Bronchial epithelial cell (primary cell): ENCODE results near the gene NBAS. TPM values are rescaled to one million over a fixed set of nuclear protein-coding genes. Genes with fewer than 3 reads are reported as not detected.

Source experiments
- DNase-seq: peaks from one replicate; pipeline ENCODE4 v3.0.0-alpha.2; 2010; ENCODE audit warnings: low read depth
- FAIRE-seq: peaks from 2 replicates; lab custom pipeline; 2011; peaks lifted over from hg19 to GRCh38; lab: Jason Lieb, UNC
- H3K27me3 ChIP-seq: 2 replicates; pipeline ENCODE4 v1.5.1; 2011; ENCODE audit warnings: low read length; ENCODE audit not compliant: control insufficient read depth, insufficient read depth
- H3K36me3 ChIP-seq: 2 replicates; pipeline ENCODE4 v1.5.1; 2011; ENCODE audit warnings: low read length; ENCODE audit not compliant: control insufficient read depth, insufficient read depth
- H3K4me3 ChIP-seq: 2 replicates; pipeline ENCODE4 v1.5.1; 2011; ENCODE audit warnings: mild to moderate bottlenecking, low read depth, low read length, control low read depth
- CTCF ChIP-seq: IDR thresholded peaks from 2 replicates; pipeline ENCODE4 v1.5.1; 2011; ENCODE audit warnings: mild to moderate bottlenecking, moderate library complexity, low read length, control low read depth, inconsistent platforms; ENCODE audit not compliant: insufficient read depth, severe bottlenecking
- total RNA-seq: library from RNA; depleted of rRNA; stranded (reverse); fragments of >200 nt; gene quantifications from 2 replicates; pipeline ENCODE4 v1.2.1, GENCODE V29; 2014

The NBAS gene
- total RNA-seq, 1 donor from 2014 or later = 78.2 TPM

DNA sequence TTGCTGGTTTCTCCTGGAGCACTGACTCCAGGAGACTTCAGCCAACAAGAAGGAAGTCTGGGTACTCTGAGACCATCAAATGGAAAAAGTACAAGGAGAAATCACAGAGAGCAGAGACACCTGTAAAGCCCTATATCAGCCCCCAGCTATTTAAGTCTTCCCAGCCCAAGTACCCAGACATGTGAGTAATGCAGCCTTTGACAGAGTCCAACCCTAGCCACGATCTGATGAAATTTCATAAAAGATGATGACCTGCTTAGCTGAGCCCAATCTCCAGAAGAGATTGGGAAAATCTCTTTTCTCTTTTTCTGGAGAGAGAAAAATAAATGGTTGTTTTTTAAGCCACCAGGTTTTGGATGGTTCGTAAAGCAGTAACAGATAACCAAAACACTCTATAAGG, 196.6 kb downstream of the NBAS start:
- Histone ChIP-seq H3K27me3 (no peaks in the 10 kb centered on the region), H3K4me3 (no peak overlapping the region), H3K36me3 (peaks cover 1% of the 10 kb centered on the region)
- no peak for TF ChIP-seq CTCF
- DNase-seq (peak; percentile 16), FAIRE-seq (no peak)

- DNase-seq (no peak), FAIRE-seq (no peak)
Measured at GRCh38 chr2:15363734-15364133, 197.4 kb downstream of the NBAS start.

DNA sequence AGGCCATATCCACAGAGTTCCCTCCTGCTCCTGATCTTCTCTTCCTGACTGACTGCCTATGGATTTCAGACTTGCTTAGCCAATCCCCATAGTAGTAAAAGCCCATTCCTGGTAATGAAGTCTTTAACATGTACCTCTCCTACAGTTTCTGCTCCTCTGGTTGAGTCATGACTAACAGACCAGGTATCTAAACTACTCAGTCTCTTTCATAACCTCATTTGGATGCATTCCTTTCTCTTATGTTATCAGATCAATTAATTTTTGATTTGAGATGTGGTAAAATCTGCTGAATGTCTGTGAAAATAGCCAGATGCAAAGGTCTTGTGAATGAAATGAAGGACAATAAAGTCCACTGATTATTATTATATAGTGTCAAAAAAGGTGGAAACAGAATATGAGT, 198.0 kb downstream of the NBAS start:
- Histone ChIP-seq H3K36me3 (peaks cover 1% of the 10 kb centered on the region), H3K4me3 (no peak overlapping the region), H3K27me3 (no peaks in the 10 kb centered on the region)
- no peak for TF ChIP-seq CTCF
- FAIRE-seq = no peak
- DNase-seq = peak; percentile 86

More at GRCh38 chr2:15363734-15364133, 197.4 kb downstream of the NBAS start:
- Histone ChIP-seq H3K27me3 (no peaks in the 10 kb centered on the region), H3K4me3 (no peak overlapping the region), H3K36me3 (peaks cover 1% of the 10 kb centered on the region)
- TF ChIP-seq CTCF = no peak

DNA sequence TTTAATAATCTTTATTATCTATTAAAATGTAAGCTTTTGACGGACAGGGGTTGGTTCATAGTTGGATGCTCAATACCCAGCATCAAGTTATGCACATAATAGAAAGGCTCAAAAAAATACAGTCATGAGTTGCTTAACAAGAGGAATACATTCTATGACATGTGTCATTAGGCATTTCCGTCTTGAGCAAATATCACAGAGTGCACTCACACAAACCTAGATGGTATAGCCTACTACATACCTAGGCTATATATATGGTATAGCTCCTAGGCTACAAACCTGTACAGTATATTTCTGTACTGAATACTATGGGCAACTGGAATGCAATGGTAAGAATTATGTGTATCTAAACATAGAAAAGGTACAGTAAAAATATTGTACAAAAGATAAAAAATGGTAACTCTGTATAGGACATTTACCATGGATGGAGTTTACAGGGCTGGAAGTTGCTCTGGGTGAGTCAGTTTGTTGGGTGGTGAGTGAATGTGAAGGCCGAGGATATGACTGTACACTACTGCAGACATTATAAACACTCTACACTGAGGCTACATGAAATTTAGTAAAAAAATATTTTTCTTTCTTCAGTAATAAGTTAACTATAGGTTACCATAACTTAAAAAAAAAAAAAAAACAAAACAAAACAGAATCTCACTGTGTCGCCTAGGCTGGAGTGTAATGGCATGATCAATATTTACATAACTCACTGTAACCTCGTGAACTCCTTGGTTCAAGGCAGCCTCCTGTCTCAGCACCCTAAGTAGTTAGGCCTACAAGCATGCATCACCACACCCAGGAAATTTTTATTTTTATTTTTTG, 201.2 kb downstream of the NBAS start:
- no peak overlapping the region for H3K4me3 ChIP-seq
- no peak for FAIRE-seq
- DNase-seq = peak; percentile 93
- H3K36me3 ChIP-seq = no peaks in the 10 kb centered on the region
- H3K27me3 ChIP-seq = no peaks in the 10 kb centered on the region
- TF ChIP-seq CTCF = no peak

GRCh38 chr2:15357922-15358321, 203.2 kb downstream of the NBAS start:
- Histone ChIP-seq H3K27me3 (no peaks in the 10 kb centered on the region), H3K4me3 (no peak overlapping the region), H3K36me3 (no peaks in the 10 kb centered on the region)
- FAIRE-seq = no peak
- TF ChIP-seq CTCF = no peak
- no peak for DNase-seq

DNA sequence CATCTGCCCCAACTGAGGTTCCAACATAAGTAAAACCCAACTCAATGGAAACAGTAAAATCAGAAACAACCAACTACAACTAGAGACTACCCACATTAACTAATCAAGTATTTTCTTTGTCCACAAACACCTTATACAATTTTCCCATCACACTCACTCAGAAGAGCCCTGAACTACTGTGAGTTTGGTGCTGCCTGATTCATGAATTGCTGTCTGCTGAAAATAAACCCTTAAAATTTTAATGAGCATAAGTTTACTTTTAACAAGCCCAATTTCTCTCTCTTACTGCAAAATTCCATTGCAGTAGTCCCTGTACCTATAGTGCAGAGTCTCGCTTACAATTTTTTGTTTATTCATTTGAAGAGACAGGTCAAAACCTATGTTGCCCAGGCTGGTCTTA, 203.9 kb downstream of the NBAS start:
- H3K36me3 ChIP-seq = no peaks in the 10 kb centered on the region
- no peaks in the 10 kb centered on the region for H3K27me3 ChIP-seq
- no peak overlapping the region for H3K4me3 ChIP-seq
- FAIRE-seq (no peak), DNase-seq (no peak)
- TF ChIP-seq CTCF = no peak
